GM12878 (cell line): ENCODE measurements around the gene NLGN1. TPM values are rescaled to one million over a fixed set of nuclear protein-coding genes. Genes with fewer than 3 reads are reported as not detected.
"Not testable (repeated sequence)": the region's sequence is repeated elsewhere in the genome, so short reads cannot be mapped to it uniquely, and the experiment has no call there.

Source experiments
- ATAC-seq: fragments of 200-7000 bp; cut with Tn5 transposase; 3 replicates; pipeline ENCODE4 v1.9.1; 2020; ENCODE audit warnings: mild to moderate bottlenecking, moderate library complexity
- BruUV-seq: library from RNA; stranded (reverse); fragments of 400-500 nt; replicated peaks from 2 replicates; lab custom pipeline; 2021; lab: Mats Ljungman, UMichigan
- CTCF ChIA-PET: fragments of 300-600 bp; sonication (Branson Sonifier 250); formaldehyde crosslinking; extraction: SDS; loops from one replicate; lab custom pipeline; 2021; ENCODE audit warnings: inconsistent platforms; lab: Yijun Ruan, JAX
- POLR2A ChIA-PET: fragments of 350-600 bp; formaldehyde crosslinking; extraction: SDS; loops from one replicate; lab custom pipeline; 2021; ENCODE audit warnings: inconsistent platforms; lab: Charles Lee
- RAD21 ChIA-PET: fragments of 300-600 bp; sonication (Branson Sonifier 250); formaldehyde crosslinking; loops from one replicate; lab custom pipeline; 2023; ENCODE audit warnings: antibody characterized with exemption; ENCODE audit not compliant: unreplicated experiment; lab: Charles Lee
- SMC1A ChIA-PET: fragments of 300-600 bp; sonication (Branson Sonifier 250); formaldehyde crosslinking; loops from one replicate; lab custom pipeline; 2023; ENCODE audit not compliant: unreplicated experiment, uncharacterized antibody; lab: Charles Lee
- DNase-seq: peaks from one replicate; pipeline ENCODE4 v3.0.0-alpha.2; 2011; ENCODE audit warnings: low read depth, low spot score
- FAIRE-seq: peaks from 3 replicates; lab custom pipeline; 2011; peaks lifted over from hg19 to GRCh38; lab: Jason Lieb, UNC
- H2AFZ ChIP-seq: 2 replicates; pipeline ENCODE4 v1.6.0; 2011; ENCODE audit warnings: low read depth, low read length, control low read depth; ENCODE audit not compliant: control insufficient read depth
- H3K27ac ChIP-seq: 2 replicates; pipeline ENCODE4 v1.5.1; 2011; ENCODE audit warnings: control low read depth; ENCODE audit not compliant: control insufficient read depth, insufficient read depth
- H3K27me3 ChIP-seq, 2 experiments: replicated peaks in 1 of 2; 2 replicates each; pipeline versions ENCODE4 v1.6.0 to v1.6.1; 2011; ENCODE audit warnings: low read length in 1 of 2; ENCODE audit not compliant: control insufficient read depth in 2 of 2, insufficient read depth in 2 of 2
- H3K36me3 ChIP-seq, 2 experiments: 2 replicates each; pipeline ENCODE4 v1.5.1; 2011; ENCODE audit warnings: low read length in 1 of 2; ENCODE audit not compliant: control insufficient read depth in 2 of 2, insufficient read depth in 2 of 2
- H3K4me1 ChIP-seq: 2 replicates; pipeline ENCODE4 v1.6.1; 2011; ENCODE audit warnings: mild to moderate bottlenecking, low read length, moderate library complexity, mixed read lengths; ENCODE audit not compliant: control insufficient read depth, insufficient read depth
- H3K4me2 ChIP-seq: 2 replicates; pipeline ENCODE4 v1.6.0; 2011; ENCODE audit warnings: control low read depth; ENCODE audit not compliant: control insufficient read depth, insufficient read depth
- H3K4me3 ChIP-seq: fragments of 200-600 bp; sonication (generic); 2 replicates; pipeline ENCODE4 v1.5.1; 2016
- H3K79me2 ChIP-seq: 2 replicates; pipeline ENCODE4 v1.6.0; 2011; ENCODE audit warnings: low read length; ENCODE audit not compliant: control insufficient read depth, insufficient read depth
- H3K9ac ChIP-seq: 2 replicates; pipeline ENCODE4 v1.8.0; 2011; ENCODE audit warnings: low read length, control low read depth, mixed read lengths; ENCODE audit not compliant: control insufficient read depth, insufficient read depth
- H3K9me3 ChIP-seq: replicated peaks from 3 replicates; pipeline ENCODE4 v1.5.1; 2011; ENCODE audit warnings: mild to moderate bottlenecking, low read length; ENCODE audit not compliant: control insufficient read depth, insufficient read depth
- H4K20me1 ChIP-seq: 2 replicates; pipeline ENCODE4 v1.6.0; 2011; ENCODE audit not compliant: control insufficient read depth, insufficient read depth
- BMI1 ChIP-seq: fragments of 450-650 bp; IDR thresholded peaks from 2 replicates; pipeline ENCODE4 v1.6.1; 2016; ENCODE audit warnings: mild to moderate bottlenecking, moderate library complexity, borderline replicate concordance
- BRCA1 ChIP-seq: IDR thresholded peaks from 2 replicates; pipeline ENCODE4 v1.6.1; 2011; ENCODE audit warnings: low read depth, low read length, improper control_type of control experiment
- CHD1 ChIP-seq: IDR thresholded peaks from 2 replicates; pipeline ENCODE4 v1.6.1; 2012; ENCODE audit warnings: low read depth, low read length, improper control_type of control experiment
- CHD4 ChIP-seq: fragments of 200-600 bp; sonication (generic); IDR thresholded peaks from 2 replicates; pipeline ENCODE4 v1.6.1; 2016; ENCODE audit warnings: mild to moderate bottlenecking
- KLF5 ChIP-seq: fragments of 450-650 bp; IDR thresholded peaks from 2 replicates; pipeline ENCODE4 v1.6.1; 2014; ENCODE audit warnings: mild to moderate bottlenecking; ENCODE audit not compliant: partially characterized antibody
- MXI1 ChIP-seq: fragments of 150-350 bp; IDR thresholded peaks from 2 replicates; pipeline ENCODE4 v1.6.1; 2011; ENCODE audit warnings: low read depth, mild to moderate bottlenecking, inconsistent platforms, low read length, improper control_type of control experiment
- POLR2AphosphoS5 ChIP-seq: IDR thresholded peaks from 2 replicates; pipeline ENCODE4 v1.6.1; 2011; ENCODE audit warnings: mild to moderate bottlenecking, low read length, inconsistent platforms
- SPI1 ChIP-seq: IDR thresholded peaks from 2 replicates; pipeline ENCODE4 v1.6.1; 2011; ENCODE audit warnings: low read depth, mild to moderate bottlenecking, low read length, moderate library complexity, borderline replicate concordance; ENCODE audit not compliant: insufficient read depth
- TARDBP ChIP-seq: IDR thresholded peaks from 2 replicates; pipeline ENCODE4 v1.6.1; 2016; ENCODE audit warnings: borderline replicate concordance
- TCF12 ChIP-seq: IDR thresholded peaks from 2 replicates; pipeline ENCODE4 v1.6.1; 2011; ENCODE audit warnings: low read depth, mild to moderate bottlenecking, low read length
- ZBED1 ChIP-seq: IDR thresholded peaks from 2 replicates; pipeline ENCODE4 v1.6.1; 2016; ENCODE audit warnings: borderline replicate concordance
- ZZZ3 ChIP-seq: IDR thresholded peaks from 2 replicates; pipeline ENCODE4 v1.6.1; 2011; ENCODE audit warnings: low read depth; ENCODE audit not compliant: control insufficient read depth, insufficient read length
- WGBS: methylation state at CpG from one replicate; pipeline ENCODE4 v1.1.6; 2016; ENCODE audit warnings: low lambda C conversion rate; ENCODE audit not compliant: insufficient replicate concordance, insufficient coverage; ENCODE audit errors: missing lambda C conversion rate; 5-methylcytosine and 5-hydroxymethylcytosine counted together
- in situ Hi-C: fragments of 300-500 bp; cut with MboI; formaldehyde crosslinking; loops from 9 replicates; pipeline ENCODE4 v1.14.3; 2018; ENCODE audit warnings: mixed read lengths
- intact Hi-C: fragments of 100-400 bp; cut with micrococcal nuclease; formaldehyde crosslinking; loops from one replicate; pipeline ENCODE4 v1.14.2; 2022; ENCODE audit not compliant: unreplicated experiment
- polyA plus RNA-seq, 11 experiments: library from polyadenylated mRNA; depleted of rRNA in 4 of 11; unstranded in 6 of 11; stranded (reverse) in 5 of 11; fragments of >200 nt; fragmentation: Nextera tagmentation in 4 of 11; fragmentation: Illumina TruSeq in 1 of 11; extraction: Ambion mirVana in 4 of 11; extraction: Trizol in 1 of 11; gene quantifications; 1 replicate in 1 of 11; 2 replicates in 10 of 11; pipeline versions ENCODE4 v1.2.1 to v1.2.3, GENCODE V29; 2011 to 2016; ENCODE audit warnings: inconsistent platforms in 2 of 11, missing spikeins in 2 of 11, low read depth in 1 of 11
- total RNA-seq, 4 experiments: library from RNA; depleted of rRNA in 3 of 4; stranded (reverse); fragments of >200 nt in 3 of 4; fragmentation: Illumina TruSeq in 1 of 4; extraction: Trizol in 1 of 4; gene quantifications; 2 replicates each; pipeline versions ENCODE4 v1.2.1 to v1.2.3, GENCODE V29; 2013 to 2021
- TF ChIP-seq, protein P1 (sequence below): IDR thresholded peaks from 2 replicates; pipeline ENCODE4 v1.6.1; 2012; ENCODE audit warnings: low read depth, low read length, improper control_type of control experiment

The NLGN1 gene
- total and polyA plus RNA-seq, 10 of the 15 experiments (the other 5 are each of a cell fraction or from before 2014, with no cell fraction given) = not detected

DNA sequence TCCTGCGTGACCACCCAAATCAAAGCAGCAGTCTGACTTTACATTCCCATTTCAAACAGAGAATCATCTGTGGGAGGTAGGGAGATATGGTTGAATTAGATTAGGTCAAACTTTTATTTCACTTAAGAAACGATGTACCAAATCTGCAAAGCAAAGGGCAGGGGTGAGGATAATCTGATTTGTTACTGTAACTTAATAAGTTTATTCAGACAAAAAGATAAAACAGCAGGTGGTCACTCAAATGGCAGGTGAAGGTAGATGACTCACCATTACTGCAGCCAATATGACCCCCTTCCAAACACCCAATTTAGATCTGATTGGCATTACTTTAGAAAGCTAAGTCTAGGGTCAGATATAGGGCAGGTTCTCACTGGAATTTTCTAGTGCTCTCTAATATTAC is 810.6 kb downstream of the NLGN1 start (continued):
- TF ChIP-seq CHD4 = no peak
- TF ChIP-seq KLF5 = no peak
- no peak for TF ChIP-seq SPI1
- no peak for TF ChIP-seq CHD1
- no peak for TF ChIP-seq BRCA1
- no peak for TF ChIP-seq TCF12
- TF ChIP-seq ZBED1 = no peak
- no peak for TF ChIP-seq ZZZ3
- TF ChIP-seq BMI1 = no peak
- no peak for TF ChIP-seq POLR2AphosphoS5
- TF ChIP-seq MXI1 = no peak
- TF ChIP-seq TARDBP = no peak
- TF ChIP-seq, protein P1, sequence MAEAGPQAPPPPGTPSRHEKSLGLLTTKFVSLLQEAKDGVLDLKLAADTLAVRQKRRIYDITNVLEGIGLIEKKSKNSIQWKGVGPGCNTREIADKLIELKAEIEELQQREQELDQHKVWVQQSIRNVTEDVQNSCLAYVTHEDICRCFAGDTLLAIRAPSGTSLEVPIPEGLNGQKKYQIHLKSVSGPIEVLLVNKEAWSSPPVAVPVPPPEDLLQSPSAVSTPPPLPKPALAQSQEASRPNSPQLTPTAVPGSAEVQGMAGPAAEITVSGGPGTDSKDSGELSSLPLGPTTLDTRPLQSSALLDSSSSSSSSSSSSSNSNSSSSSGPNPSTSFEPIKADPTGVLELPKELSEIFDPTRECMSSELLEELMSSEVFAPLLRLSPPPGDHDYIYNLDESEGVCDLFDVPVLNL = no peak

DNA sequence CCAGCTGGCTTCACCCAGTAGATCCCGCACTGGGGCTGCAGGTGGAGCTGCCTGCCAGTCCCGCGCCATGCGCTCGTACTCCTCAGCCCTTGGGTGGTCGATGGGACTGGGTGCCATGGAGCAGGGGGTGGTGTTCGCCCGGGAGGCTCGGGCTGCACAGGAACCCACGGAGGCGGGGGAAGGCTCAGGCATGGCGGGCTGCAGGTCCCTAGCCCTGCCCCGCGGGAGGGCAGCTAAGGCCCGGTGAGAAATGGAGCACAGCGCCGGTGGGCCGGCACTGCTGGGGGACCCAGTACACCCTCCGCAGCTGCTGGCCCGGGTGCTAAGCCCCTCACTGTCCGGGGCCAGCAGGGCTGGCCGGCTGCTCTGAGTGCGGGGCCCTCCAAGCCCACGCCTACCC is 814.4 kb downstream of the NLGN1 start:
- POLR2A ChIA-PET, FAIRE-seq: not testable (repeated sequence)

More for the DNA sequence above, 814.4 kb downstream of the NLGN1 start:
- RAD21 ChIA-PET, H3K27ac ChIP-seq, SMC1A ChIA-PET, H3K9me3 ChIP-seq, H4K20me1 ChIP-seq, CTCF ChIA-PET, H3K9ac ChIP-seq, in situ Hi-C loops, intact Hi-C loops, H3K36me3 ChIP-seq, H3K4me3 ChIP-seq, BruUV-seq, ATAC-seq, H3K4me2 ChIP-seq, H3K79me2 ChIP-seq, DNase-seq, H2AFZ ChIP-seq, H3K4me1 ChIP-seq, H3K27me3 ChIP-seq: not testable (repeated sequence)
- 60% methylated on average over 21 of the region's 24 CpGs for WGBS
